Vagina (tissue), 2 donors: ENCODE measurements around the gene DIS3. TPM values are rescaled to one million over a fixed set of nuclear protein-coding genes. Genes with fewer than 3 reads are reported as not detected.

Experiments used
- DNase-seq, 2 donors: peaks; one replicate each; pipeline ENCODE4 v3.0.0-alpha.2; 2017; ENCODE audit errors: extremely low spot score in 2 of 2
- H3K27ac ChIP-seq: fragments of 200-600 bp; sonication (generic); one replicate; pipeline ENCODE4 v1.5.1; 2019
- H3K27me3 ChIP-seq: fragments of 200-600 bp; sonication (generic); one replicate; pipeline ENCODE4 v1.5.1; 2019
- H3K36me3 ChIP-seq, 2 donors: fragments of 200-600 bp; sonication (generic); one replicate each; pipeline ENCODE4 v1.5.1; 2017 to 2019
- H3K4me1 ChIP-seq: fragments of 200-600 bp; sonication (generic); one replicate; pipeline ENCODE4 v1.5.1; 2019
- H3K4me3 ChIP-seq, 2 donors: fragments of 200-600 bp; sonication (generic); 1 replicate in 1 of 2; 2 replicates in 1 of 2; pipeline ENCODE4 v1.5.1; 2016 to 2019
- H3K9me3 ChIP-seq: fragments of 200-600 bp; sonication (generic); one replicate; pipeline ENCODE4 v1.5.1; 2019
- POLR2A ChIP-seq, 2 donors: fragments of 450-650 bp; IDR thresholded peaks; one replicate each; pipeline ENCODE4 v1.6.1; 2017; ENCODE audit warnings: antibody characterized with exemption in 2 of 2, mild to moderate bottlenecking in 2 of 2, moderate library complexity in 2 of 2
- POLR2AphosphoS5 ChIP-seq, 2 donors: sonication (generic); formaldehyde crosslinking; IDR thresholded peaks; one replicate each; pipeline ENCODE4 v1.9.0; 2017; ENCODE audit warnings: antibody characterized with exemption in 2 of 2, mild to moderate bottlenecking in 2 of 2, low read depth in 1 of 2; ENCODE audit not compliant: insufficient read depth in 1 of 2
- intact Hi-C: fragments of 100-400 bp; cut with DNase I; formaldehyde crosslinking; loops from one replicate; pipeline ENCODE4 v1.15.1; 2023
- total RNA-seq: library from RNA; depleted of rRNA; stranded (reverse); fragments of >200 nt; gene quantifications from one replicate; pipeline ENCODE4 v1.2.3, GENCODE V29; 2016
- TF ChIP-seq, protein P1 (sequence below), 3 experiments: fragments of 450-650 bp in 2 of 3; fragments of 200-600 bp in 1 of 3; sonication (generic) in 1 of 3; IDR thresholded peaks; one replicate each; pipeline ENCODE4 v1.5.1; 2017 to 2019; ENCODE audit warnings: antibody characterized with exemption in 3 of 3, mild to moderate bottlenecking in 2 of 3, moderate library complexity in 2 of 3

DIS3 gene
- total RNA-seq, 1 donor from 2014 or later: 19.4 TPM

DNA sequence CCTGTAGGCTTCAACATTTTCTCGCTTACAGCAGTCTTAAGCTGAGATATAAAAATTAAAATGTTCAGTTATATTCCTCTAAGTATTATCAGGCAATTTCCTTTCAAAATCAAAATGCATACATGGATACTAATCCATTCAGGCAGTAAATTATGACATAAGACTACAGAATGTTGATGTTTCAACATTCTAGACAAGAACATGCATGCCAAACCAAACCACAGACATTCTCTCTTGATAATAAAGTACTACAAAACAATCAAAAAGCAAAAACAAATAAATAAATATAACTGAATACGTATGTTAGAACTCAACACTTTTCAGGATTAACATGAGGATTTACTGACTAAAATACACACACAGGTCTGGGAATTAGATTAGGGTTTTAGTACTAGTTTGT lies 7.7 kb downstream of the DIS3 start:
- intact Hi-C loops: no loop called here
- H3K36me3 ChIP-seq: peaks cover 0 to 80% of the 10 kb centered on the region in 2 donors
- no peak overlapping the region for H3K27ac ChIP-seq
- H3K4me1 ChIP-seq: peaks cover 4% of the 10 kb centered on the region
- TF ChIP-seq, protein P1, sequence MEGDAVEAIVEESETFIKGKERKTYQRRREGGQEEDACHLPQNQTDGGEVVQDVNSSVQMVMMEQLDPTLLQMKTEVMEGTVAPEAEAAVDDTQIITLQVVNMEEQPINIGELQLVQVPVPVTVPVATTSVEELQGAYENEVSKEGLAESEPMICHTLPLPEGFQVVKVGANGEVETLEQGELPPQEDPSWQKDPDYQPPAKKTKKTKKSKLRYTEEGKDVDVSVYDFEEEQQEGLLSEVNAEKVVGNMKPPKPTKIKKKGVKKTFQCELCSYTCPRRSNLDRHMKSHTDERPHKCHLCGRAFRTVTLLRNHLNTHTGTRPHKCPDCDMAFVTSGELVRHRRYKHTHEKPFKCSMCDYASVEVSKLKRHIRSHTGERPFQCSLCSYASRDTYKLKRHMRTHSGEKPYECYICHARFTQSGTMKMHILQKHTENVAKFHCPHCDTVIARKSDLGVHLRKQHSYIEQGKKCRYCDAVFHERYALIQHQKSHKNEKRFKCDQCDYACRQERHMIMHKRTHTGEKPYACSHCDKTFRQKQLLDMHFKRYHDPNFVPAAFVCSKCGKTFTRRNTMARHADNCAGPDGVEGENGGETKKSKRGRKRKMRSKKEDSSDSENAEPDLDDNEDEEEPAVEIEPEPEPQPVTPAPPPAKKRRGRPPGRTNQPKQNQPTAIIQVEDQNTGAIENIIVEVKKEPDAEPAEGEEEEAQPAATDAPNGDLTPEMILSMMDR (IDR thresholded peaks at IDR 0.05): no peak
- no peak for TF ChIP-seq POLR2A (IDR thresholded peaks at IDR 0.05)
- TF ChIP-seq POLR2AphosphoS5 (IDR thresholded peaks at IDR 0.05; ENCODE audit: insufficient read depth in 1 of 2, low read depth in 1 of 2): no peak
- no peaks in the 10 kb centered on the region for H3K27me3 ChIP-seq
- no peak overlapping the region for H3K4me3 ChIP-seq
- DNase-seq: no peak
- H3K9me3 ChIP-seq: no peaks in the 10 kb centered on the region

DNA sequence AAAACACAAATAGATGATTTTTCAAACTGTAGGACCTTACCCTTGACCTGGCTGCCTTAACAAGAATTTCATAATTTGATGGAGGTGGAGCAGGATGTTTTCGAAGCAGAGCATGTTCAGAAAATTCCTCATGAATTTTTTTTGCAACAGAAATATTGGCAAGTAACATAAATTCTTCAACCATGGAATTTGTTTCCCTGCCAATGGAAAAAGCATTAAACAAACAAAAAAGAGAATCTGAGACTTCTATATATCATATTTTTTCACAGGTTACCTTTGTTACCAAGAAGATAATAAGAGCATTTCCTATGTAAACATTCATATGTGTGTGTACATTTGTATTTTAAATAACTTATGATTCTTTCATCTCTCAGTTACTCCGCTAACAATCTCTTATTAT lies 18.3 kb downstream of the DIS3 start:
- intact Hi-C loops: no loop called here
- H3K27me3 ChIP-seq: no peaks in the 10 kb centered on the region
- H3K4me3 ChIP-seq: no peak overlapping the region
- no peak for DNase-seq
- TF ChIP-seq POLR2AphosphoS5 (IDR thresholded peaks at IDR 0.05; ENCODE audit: insufficient read depth in 1 of 2, low read depth in 1 of 2) (no peak), POLR2A (IDR thresholded peaks at IDR 0.05) (no peak)
- TF ChIP-seq, protein P1 (IDR thresholded peaks at IDR 0.05): no peak
- H3K27ac ChIP-seq: no peak overlapping the region
- H3K36me3 ChIP-seq: peaks cover 0 to 96% of the 10 kb centered on the region in 2 donors
- no peaks in the 10 kb centered on the region for H3K9me3 ChIP-seq
- H3K4me1 ChIP-seq: no peaks in the 10 kb centered on the region

DNA sequence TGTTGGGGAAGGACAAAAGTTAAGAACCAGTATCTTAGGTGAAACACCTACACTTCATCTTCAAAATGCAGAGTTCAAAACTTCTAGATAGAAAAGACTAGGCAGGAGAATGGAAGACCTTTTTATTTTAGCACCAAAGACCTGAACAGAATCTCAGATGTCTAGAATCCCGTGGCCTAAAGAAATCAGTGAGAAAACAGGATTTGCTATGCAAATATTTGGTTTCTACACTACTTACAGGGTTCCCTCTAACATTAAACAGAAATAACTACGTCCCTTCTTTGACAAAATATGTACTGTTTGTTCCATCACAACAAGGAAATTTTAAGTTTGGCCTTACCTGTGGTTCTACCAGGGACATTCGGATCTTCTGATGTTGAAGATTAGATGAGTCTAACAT lies 21.5 kb downstream of the DIS3 start:
- H3K4me1 ChIP-seq: no peaks in the 10 kb centered on the region
- no peak for DNase-seq
- intact Hi-C loops: no loop called here
- no peak overlapping the region for H3K4me3 ChIP-seq
- H3K36me3 ChIP-seq: peaks cover 0 to 89% of the 10 kb centered on the region in 2 donors
- TF ChIP-seq, protein P1 (IDR thresholded peaks at IDR 0.05): no peak
- TF ChIP-seq POLR2A (IDR thresholded peaks at IDR 0.05): no peak
- TF ChIP-seq POLR2AphosphoS5 (IDR thresholded peaks at IDR 0.05; ENCODE audit: insufficient read depth in 1 of 2, low read depth in 1 of 2): no peak
- H3K27ac ChIP-seq: no peak overlapping the region
- H3K9me3 ChIP-seq: no peaks in the 10 kb centered on the region
- no peaks in the 10 kb centered on the region for H3K27me3 ChIP-seq

DNA sequence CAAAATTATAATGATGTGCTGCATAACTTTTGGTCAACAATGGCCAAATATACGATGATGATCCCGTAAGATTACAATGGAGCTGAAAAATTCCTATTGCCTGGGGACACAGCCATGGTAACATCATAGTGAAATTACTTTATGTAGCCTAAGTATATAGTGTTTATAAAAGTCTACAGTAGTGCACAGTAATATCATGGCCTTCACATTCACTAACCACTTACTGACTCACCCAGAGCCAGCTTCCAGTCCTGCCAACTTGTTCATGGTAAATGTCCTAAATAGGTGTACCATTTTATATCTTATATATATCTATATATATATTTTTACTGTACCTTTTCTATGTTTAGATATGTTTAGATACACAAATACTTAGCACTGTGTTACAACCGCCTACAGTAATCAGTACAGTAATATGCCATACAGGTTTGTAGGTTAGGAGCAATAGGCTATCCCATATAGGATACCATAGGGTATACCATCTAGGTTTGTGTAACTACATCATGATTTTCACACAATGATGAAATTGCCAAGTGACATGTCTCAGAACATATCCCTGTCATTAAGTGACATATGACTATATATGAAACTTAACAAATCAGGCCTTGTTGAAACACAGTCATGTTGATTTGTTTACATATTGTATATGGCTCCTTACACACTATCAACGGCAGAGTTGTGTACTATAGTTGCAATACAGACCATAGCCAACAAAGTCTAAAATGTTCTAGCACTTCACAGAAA lies 23.7 kb downstream of the DIS3 start:
- Histone ChIP-seq H3K4me3 (no peak overlapping the region), H3K9me3 (no peaks in the 10 kb centered on the region), H3K27me3 (no peaks in the 10 kb centered on the region), H3K36me3 (peaks cover 0 to 76% of the 10 kb centered on the region in 2 donors), H3K4me1 (no peaks in the 10 kb centered on the region), H3K27ac (no peak overlapping the region)
- intact Hi-C loops: no loop called here
- no peak for DNase-seq
- TF ChIP-seq POLR2AphosphoS5 (IDR thresholded peaks at IDR 0.05; ENCODE audit: insufficient read depth in 1 of 2, low read depth in 1 of 2): no peak
- TF ChIP-seq, protein P1 (IDR thresholded peaks at IDR 0.05): no peak
- no peak for TF ChIP-seq POLR2A (IDR thresholded peaks at IDR 0.05)

DNA sequence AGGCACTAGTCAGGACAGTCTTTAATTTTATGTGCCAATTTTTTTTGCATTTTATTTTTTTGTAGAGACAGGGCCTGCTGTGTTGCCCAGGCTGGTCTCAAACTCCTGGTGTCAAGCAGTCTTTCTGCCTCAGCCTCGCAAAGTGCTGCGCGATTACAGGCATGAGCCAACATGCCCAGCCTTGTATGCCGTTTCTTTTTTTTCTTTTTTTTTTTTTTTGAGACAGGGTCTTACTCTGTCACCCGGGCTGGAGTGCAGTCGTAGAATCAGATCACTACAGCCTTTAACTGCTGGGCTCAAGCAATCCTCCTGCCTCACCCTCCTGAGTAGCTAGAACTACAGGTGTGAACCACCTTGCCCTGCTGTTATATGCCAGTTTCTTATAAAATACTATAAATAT lies 27.6 kb downstream of the DIS3 start:
- intact Hi-C loops: no loop called here
- Histone ChIP-seq H3K27me3 (no peaks in the 10 kb centered on the region), H3K36me3 (peaks cover 0 to 39% of the 10 kb centered on the region in 2 donors), H3K4me1 (no peaks in the 10 kb centered on the region), H3K4me3 (no peak overlapping the region), H3K9me3 (no peaks in the 10 kb centered on the region), H3K27ac (no peak overlapping the region)
- no peak for DNase-seq
- TF ChIP-seq POLR2A (IDR thresholded peaks at IDR 0.05) (no peak), POLR2AphosphoS5 (IDR thresholded peaks at IDR 0.05; ENCODE audit: insufficient read depth in 1 of 2, low read depth in 1 of 2) (no peak)
- TF ChIP-seq, protein P1 (IDR thresholded peaks at IDR 0.05): no peak
